Activated T-helper 9 cell treated with anti-CD3 and anti-CD28 coated beads, Interleukin-2, amount 50 U/mL, for 16 hours (primary cell): ENCODE data around the gene PTPRD.

Source experiments
- DNase-seq: peaks from one replicate; pipeline ENCODE4 v3.0.0-alpha.2; 2020; ENCODE audit warnings: low read depth

The PTPRD gene

GRCh38 chr9:8492679-8493078 is 2120.1 kb downstream of the PTPRD start:
- no peak for DNase-seq

- DNase-seq = no peak
Observed at GRCh38 chr9:8492024-8492423, 2120.8 kb downstream of the PTPRD start.

GRCh38 chr9:8491563-8491962 is 2121.2 kb downstream of the PTPRD start:
- DNase-seq = no peak

GRCh38 chr9:8489835-8490234 is 2123.0 kb downstream of the PTPRD start:
- no peak for DNase-seq

- DNase-seq = no peak
Observed at GRCh38 chr9:8486095-8486494, 2126.7 kb downstream of the PTPRD start.

GRCh38 chr9:8484597-8485191 is 2128.1 kb downstream of the PTPRD start:
- no peak for DNase-seq

- DNase-seq = no peak
Observed at GRCh38 chr9:8477450-8477849, 2135.4 kb downstream of the PTPRD start.

GRCh38 chr9:8474937-8475336 is 2137.9 kb downstream of the PTPRD start:
- DNase-seq = no peak

- DNase-seq = no peak
Observed at GRCh38 chr9:8473244-8474020, 2139.4 kb downstream of the PTPRD start.

GRCh38 chr9:8468045-8468637 is 2144.7 kb downstream of the PTPRD start:
- DNase-seq = no peak

- no peak for DNase-seq
Observed at GRCh38 chr9:8457816-8458215, 2155.0 kb downstream of the PTPRD start.

GRCh38 chr9:8457055-8457454 is 2155.7 kb downstream of the PTPRD start:
- DNase-seq = no peak

GRCh38 chr9:8456344-8456743 is 2156.5 kb downstream of the PTPRD start:
- no peak for DNase-seq

GRCh38 chr9:8450810-8451545 is 2161.8 kb downstream of the PTPRD start:
- no peak for DNase-seq

GRCh38 chr9:8448226-8448625 is 2164.6 kb downstream of the PTPRD start:
- DNase-seq = no peak

GRCh38 chr9:8447601-8448000 is 2165.2 kb downstream of the PTPRD start:
- DNase-seq = no peak

GRCh38 chr9:8437876-8438275 is 2174.9 kb downstream of the PTPRD start:
- DNase-seq = no peak

- DNase-seq = no peak
Observed at GRCh38 chr9:8437259-8437658, 2175.5 kb downstream of the PTPRD start.

- DNase-seq = no peak
Observed at GRCh38 chr9:8436786-8437185, 2176.0 kb downstream of the PTPRD start.

- no peak for DNase-seq
Observed at GRCh38 chr9:8434621-8435020, 2178.2 kb downstream of the PTPRD start.

- DNase-seq = no peak
Observed at GRCh38 chr9:8432224-8432623, 2180.6 kb downstream of the PTPRD start.

- DNase-seq = no peak
Observed at GRCh38 chr9:8431505-8431904, 2181.3 kb downstream of the PTPRD start.

- DNase-seq = no peak
Observed at GRCh38 chr9:8430945-8431344, 2181.9 kb downstream of the PTPRD start.
